GM21390 (cell line): Measurements from ENCODE around the gene ARHGAP26.
"Not testable (repeated sequence)": the region's sequence is repeated elsewhere in the genome, so short reads cannot be mapped to it uniquely, and the experiment has no call there.

Experiments used
- ATAC-seq: cut with Tn5 transposase; IDR thresholded peaks from one replicate; pipeline ENCODE4 v1.9.1; 2021; ENCODE audit not compliant: unreplicated experiment

Gene ARHGAP26

DNA sequence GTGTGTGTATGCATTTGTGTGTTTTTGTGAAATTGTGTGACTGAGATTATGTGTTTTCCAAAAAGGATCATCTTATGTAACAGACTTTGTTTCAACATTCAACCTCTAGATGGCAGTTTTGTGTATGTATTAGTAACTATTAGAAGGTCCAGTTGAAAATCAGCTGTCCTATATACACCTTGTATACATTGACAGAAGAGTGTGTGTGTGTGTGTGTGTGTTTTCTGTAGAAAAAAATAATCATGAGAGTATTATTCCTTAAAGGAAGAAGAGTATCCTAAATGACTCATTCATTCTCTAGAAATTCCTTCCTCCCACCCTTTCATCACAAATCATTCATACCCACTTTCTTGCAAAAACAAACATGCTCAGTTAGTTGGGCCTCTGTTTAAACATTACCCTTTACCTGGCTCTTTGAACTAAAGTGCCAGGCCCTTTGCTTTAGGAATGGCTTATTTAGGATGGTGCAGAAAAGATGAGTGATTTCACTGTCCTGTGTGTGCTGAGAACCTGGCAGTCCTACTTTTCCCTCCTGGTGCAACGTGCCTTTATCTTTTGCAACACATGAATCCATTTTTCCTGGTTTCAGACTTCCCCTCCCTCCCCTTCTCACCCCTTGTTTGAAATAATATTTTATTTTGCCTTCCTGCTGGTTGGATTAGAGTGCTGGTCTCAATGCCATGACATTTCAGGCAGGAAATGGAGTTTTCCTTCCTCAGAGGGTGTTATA lies 152.2 kb downstream of the ARHGAP26 start:
- peak; percentile 70 for ATAC-seq

DNA sequence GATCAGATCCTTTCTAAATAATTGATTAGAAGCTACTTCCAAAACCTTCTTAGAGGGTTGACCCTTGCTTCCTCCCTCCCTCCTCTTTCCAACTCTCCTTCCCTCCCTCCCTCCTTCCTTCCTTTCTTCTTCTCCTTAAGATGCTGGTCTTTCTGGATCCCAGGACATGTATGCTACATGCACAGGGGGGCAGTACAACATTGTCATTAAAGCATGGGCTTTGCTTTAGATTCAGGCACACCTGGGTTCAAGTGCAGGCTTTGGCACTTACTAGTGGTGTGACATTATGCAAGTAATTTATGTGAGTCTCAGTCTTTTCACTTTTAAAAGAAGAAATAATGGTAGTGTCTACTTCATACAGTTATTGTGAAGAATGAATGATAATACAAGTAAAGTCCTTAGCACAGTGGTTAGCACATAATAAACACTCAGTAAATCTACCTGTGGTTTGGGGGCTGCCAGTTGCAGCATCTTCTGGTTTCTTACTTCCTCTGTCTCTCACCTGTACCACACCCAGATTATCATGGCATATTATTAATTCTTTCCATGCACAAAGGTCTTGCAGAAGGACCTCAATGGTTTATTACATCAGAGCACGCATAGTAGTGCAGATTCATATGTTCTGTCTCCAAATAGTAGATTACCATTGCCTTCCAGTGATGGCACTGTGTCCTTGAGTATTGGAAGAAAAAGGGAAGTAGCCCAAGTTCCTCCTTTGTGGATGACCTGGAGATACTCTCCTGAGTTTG lies 154.1 kb downstream of the ARHGAP26 start:
- ATAC-seq: no peak

DNA sequence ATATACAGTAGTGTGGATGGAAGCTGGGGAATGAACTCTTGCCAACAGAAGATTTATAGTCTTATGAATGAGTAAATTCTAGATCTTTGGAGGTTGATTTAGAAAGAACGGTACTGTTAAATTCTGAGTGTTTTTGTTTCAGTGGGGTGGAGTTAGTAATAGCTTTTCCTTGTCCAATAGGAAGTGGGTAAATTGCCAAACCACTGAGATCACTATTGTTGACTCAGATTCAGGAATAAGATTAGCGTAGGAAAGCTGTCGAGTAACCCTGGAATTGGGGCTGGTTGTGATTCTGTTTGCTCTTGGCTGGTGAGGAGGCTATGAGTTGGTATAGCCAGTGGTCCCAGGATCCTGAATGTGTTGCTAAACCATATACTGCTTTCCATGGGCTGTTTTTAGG lies 155.6 kb downstream of the ARHGAP26 start:
- ATAC-seq: no peak

DNA sequence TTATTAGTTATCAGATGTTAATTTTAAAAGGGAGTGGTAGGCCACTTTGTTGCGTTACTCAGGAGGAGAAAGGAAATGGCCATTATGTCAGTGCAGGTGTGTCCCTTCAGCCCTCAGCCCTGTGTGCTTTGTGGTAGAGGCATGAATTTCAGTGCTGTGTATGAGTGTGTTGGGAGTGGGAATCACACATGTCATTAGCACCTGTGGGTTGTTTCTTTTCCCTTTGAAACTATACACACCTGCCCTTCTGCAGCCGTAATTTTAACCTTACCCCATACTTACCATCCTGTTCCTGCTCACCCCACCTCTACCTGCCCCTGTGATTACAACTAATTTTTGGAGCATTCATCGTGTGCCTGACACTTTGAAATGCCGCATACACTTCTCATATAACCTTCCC lies 156.4 kb downstream of the ARHGAP26 start:
- ATAC-seq: no peak

DNA sequence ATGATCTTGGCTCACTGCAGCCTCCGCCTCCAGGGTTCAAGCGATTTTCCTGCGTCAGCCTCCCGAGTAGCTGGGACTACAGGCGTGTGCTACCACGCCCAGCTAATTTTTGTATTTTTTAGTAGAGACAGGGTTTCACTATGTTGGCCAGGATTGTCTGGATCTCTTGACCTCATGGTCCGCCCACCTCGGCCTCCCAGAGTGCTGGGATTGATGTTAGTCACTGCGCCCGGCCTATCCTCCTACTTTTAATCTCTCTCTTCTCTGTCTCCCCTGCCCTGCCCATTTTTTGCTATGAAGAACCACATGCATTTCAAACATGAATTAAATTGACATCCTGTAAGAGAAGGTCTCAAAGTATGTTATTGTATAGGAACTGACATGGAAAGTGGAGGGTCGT lies 158.8 kb downstream of the ARHGAP26 start:
- ATAC-seq: not testable (repeated sequence)

DNA sequence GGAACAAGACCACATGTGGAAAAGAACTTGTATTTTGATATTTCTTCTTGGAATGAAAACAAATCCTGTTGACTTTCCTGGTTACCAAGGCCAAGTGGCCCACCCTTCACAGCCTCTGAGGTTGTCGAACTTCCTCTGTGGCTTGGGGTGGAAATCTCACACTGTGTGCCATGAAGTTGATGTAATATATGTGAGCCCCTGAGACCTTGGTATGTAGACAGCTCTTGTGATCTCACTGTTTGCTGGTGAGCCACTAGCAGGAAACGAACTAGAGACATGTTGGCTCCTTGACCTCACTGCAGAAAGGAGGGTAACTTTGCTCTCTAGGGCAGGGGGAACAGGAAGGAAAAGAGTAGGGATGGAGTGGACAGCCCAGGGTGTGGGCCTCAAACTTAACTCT lies 159.4 kb downstream of the ARHGAP26 start:
- no peak for ATAC-seq

DNA sequence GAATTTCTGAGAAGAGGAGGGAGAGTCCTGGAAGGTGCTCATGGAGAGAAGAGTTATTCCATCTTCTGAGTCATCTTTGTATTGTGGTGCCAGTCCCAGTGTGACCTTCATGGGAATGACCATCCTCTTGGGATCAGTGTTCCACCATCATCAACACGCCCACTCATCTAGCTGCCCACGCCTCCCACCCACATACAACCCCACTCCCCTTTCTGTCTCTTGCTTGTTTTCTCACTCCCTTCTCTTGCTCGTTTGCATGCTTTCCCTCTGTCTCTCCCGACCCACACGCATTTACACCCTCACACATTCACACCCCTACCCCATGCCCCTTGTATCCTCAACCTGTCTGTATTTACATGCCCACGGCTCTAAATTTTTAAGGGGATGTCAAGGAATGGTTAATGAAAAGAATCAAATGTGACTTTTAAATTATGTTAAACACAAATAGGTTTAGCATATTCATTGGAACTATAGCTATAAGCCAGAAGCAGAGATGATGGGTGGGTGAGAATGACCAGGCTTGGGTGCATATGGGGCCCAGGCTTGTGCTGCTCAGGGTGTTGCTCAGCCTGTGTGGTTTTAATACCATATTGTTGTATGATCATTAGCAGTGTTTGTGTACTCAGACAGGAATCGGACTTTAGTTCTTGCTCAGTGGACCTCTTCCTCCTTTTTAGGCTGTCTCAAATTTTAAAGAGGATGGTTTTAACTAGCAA lies 160.4 kb downstream of the ARHGAP26 start:
- ATAC-seq: no peak

DNA sequence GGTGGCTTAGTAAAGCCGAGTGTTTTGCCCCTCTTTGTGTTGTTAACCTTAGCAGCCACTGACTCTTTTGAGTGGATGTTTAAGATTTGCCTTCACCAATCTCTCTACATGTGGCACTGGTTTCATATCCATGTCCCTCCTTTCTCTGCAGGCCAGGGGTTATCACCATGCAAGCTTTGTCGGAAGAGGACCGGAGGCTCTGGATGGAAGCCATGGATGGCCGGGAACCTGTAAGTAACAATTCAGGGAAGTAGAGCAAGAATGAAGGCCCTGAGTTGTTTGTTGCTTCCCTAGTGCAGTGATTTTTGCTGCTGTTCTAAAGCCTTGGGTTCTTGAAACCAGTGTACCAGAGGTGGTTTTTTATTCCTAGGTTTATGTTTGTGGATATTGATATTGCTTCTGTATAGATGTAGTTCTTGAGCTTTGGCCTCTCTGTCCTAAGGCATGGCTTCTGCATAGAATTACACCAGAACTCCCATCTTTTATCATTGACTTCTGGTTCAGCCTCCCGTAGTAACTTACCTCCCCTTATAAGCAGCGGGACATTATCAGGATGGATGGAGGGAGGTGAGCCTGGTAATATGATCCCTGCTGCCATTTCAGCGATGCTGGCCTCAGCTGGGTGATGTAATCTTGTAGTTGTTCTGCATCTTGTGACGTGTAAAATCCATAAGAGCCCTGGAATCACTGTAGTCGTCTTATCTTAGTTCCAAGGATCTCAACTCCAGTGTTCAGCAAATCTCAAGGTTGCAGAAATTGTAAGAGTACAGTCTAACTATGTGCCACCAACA lies 161.9 kb downstream of the ARHGAP26 start:
- ATAC-seq: no peak

DNA sequence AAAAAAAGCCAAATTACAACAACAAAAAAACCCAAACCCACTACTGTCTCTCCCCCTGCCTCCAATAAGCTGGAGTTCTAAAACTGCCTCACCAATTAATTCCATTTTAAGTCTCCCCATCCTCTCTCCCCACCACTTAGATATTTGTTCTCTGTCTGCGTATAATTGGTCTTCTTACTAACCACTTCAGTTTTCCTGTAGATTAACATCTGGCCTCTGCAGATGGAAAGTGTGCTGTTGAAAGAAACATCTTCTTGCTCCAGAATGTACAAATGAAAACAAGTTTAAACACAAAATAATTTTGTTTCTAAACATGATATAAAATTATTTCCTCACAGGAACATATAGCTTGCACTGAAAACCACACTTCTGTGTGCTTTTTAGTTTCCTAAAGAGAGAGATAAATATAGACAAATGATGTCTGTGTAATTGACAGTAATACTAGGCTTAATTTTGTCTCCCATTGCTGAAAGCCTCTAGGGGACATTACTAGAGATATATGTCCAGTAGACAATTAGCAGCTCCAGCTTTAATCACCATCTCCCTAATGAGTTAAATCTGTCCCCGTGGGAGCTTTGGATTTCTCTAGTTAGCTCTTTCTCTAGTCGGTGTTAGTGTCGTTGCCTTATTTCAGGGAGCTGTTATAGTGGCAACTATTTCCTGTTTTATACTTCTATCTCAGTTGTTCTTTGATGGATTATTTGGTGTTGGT lies 164.0 kb downstream of the ARHGAP26 start:
- ATAC-seq: no peak

DNA sequence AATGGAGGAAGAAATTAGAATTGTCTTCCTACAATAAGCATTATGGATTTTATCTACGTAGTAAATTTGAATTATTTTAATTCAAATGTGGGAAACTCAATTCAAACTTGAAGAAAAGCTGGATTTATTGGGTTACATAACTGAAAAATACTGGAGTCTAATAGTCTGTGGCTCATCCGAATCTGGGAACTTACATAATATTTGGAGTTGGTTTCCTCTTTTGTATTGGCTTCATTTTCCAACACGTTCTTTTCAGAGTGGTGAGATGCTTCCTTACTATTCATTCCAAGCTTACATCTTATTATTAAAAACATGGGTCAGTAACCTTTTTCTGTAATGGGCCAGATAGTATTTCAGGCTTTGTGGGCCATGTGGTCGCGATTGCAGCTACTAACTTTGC lies 164.8 kb downstream of the ARHGAP26 start:
- no peak for ATAC-seq

DNA sequence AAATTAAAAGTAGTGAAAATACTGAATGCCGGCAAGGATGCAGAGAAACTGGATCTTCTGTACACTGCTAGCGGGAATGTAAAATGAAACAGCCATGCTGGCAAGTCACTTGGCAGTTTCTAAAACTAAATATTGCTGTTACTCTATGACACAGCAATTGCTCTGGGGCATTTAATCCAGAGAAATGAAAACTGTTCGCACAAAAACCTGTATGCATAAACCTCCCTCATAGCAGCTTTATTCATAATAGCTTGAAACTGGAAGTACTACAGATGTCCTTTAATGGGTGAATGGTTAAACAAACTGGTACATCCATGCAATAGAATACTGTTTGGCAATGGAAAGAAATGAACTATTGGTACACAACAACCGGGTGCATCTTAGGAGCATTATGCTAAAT lies 167.2 kb downstream of the ARHGAP26 start:
- no peak for ATAC-seq

DNA sequence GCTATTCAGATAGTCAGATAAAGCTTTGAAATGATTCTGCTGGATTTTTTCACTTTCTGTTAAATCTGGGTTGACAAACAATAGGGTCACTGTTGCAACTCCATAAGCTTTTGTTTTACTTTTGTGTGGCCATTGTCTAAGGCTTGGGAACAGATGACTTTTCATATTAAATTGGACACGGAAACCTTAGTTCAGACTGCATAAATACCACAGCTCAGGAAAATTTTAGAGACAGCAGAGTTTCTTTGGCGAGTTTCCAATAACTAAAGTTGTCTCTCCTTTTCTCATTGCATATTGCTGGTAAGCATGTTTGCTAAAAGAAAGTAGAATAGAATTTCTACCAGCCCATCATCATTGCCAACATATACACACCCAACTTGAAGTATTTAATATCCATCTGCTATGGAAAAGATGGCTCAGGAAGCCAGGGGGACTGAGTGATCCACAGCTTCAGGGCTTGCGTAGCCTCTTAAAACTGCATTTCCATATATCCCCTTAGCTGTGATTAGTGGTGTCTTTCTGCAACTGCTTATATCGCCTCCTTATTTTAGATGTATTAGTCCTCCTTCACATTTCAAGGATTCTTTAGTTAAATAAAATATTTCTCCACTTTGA lies 168.2 kb downstream of the ARHGAP26 start:
- no peak for ATAC-seq

DNA sequence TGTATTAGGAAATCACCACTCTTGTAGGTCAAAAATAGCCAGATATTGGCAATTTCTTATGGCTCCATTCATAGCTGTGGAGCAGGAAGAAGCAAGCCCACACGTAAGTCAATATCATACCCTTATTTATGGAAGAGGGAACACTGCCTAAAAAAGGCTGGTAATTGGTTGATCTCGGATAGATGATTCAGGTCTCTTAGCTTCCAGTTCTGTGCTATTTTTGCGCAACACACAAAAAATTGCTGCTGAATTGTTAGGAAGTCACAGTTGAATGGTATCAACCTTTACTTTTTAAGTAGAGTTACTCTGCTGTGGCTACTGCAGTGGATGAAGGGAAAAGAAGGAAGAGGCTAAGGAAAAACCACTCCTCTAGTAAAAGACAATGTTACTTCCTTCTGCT lies 168.8 kb downstream of the ARHGAP26 start:
- ATAC-seq: no peak

DNA sequence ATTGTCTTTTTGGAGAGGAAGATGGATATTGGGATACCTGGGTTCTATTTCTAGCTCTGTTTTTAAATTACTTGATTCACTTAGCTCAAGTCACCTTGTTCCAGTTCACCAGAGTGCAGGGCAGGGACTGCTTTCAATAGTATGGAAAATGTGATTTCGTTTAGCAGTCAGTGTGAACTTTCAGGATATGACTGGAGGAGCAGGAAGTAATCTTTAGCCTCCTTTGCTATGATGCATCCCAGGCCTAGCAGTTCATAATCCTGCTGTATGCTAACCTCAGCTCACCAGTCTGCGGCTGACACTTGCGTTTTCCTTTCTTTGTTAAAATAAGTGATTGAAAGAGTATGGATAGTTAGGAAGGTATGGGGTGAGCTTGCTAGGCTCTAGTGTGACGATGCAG lies 169.7 kb downstream of the ARHGAP26 start:
- no peak for ATAC-seq

DNA sequence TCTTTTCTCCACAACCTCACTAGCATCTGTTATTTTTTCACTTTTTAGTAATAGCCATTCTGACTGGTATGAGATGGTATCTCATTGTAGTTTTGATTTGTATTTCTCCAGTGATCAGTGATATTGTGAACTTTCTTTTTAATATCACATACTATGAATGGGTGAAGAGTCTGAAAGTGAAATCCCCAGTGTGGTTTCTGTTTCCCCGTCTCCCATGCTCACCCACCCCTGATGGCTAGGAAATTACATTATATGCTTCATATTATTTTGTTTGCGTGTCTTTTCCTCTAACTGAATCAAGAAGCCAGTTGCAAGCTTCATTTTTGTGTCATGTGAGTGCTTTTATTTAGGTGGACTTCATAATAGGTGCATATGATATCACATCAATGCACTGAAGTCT lies 171.1 kb downstream of the ARHGAP26 start:
- no peak for ATAC-seq

DNA sequence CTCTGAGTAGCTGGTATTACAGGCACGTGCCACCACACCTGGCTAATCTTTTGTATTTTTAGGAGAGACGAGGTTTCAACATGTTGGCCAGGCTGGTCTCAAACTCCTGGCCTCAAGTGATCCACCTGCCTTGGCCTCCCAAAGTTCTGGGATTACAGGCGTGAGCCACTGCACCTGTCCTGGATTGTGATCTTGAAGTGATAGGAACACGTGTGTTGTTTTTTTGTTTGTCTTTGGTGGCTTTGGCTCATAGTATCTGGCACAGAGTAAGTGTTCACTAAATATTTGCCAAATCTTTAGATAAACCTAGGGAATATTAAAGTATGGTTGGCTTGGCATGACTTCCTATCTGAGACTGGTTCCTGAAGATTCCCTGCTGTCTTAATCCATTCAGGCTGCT lies 172.7 kb downstream of the ARHGAP26 start:
- no peak for ATAC-seq

DNA sequence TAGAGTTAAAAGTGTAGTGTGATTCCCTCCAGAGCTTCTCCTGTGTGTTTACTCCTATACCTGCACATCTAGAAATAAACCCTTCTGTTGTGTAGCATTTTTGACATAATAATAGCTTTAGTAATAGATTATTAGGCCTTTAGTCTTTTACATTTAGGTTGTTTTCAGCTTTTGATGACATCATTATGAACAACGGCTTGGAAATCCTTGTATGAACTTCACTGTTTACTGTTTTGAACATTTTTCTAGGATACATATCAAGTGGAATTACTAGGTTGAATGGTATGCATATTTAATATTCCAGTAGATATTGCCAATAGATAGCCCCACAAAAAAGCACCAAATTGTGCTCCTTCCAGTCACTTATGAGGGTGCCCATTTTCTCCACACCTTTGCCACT lies 174.0 kb downstream of the ARHGAP26 start:
- ATAC-seq: no peak

DNA sequence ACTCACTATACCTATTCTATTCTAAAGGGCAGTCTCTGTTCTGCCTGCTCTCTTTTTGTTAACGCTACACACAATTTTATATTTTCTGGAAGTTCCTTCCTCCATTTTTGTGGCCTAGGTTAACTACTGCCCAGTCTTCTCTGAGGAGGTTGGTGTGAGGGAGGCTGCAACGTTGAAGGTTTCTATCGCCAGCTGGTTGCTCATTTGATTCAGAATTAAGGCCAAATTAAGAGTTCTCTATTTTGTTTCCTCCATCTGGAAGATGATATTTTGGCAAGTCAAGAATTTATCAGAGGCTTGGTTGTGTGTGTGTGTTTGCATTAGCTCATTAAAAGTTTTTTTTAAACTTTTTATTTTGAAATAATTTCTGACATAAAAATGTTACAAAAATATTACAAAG lies 175.1 kb downstream of the ARHGAP26 start:
- ATAC-seq: no peak

DNA sequence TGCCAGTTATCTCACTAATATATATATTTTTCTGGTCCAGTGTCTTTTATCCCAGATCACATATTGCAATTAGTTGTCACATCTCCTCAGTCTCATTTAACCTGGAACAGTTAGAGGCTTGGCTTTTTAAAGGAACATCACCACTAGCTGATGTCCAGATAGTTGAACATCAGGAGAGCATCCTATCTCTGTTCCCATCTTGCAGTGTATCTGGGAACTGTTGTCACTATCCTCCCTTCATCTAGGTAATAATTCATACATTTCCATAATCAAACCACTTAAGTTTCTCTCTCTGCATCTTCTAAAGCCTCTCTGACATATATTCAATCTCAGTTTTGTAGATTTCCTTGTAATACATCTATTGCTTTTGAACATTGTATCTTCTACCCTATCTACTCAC lies 175.7 kb downstream of the ARHGAP26 start:
- ATAC-seq: no peak
